Renal cortical epithelial cell (primary cell): ENCODE results near the gene SYNGR3. TPM values are rescaled to one million over a fixed set of nuclear protein-coding genes. Genes with fewer than 3 reads are reported as not detected.
A peak's percentile ranks its signal among the peaks of the same experiment; 100 is the strongest.

ENCODE experiments used
- DNase-seq: peaks from one replicate; pipeline ENCODE4 v3.0.0-alpha.2; 2011; ENCODE audit warnings: low read depth
- total RNA-seq: library from RNA; depleted of rRNA; stranded (reverse); fragments of >200 nt; gene quantifications from 2 replicates; pipeline ENCODE4 v1.2.3, GENCODE V29; 2014

SYNGR3 gene
- total RNA-seq, 1 donor from 2014 or later: 2.0 TPM

DNA sequence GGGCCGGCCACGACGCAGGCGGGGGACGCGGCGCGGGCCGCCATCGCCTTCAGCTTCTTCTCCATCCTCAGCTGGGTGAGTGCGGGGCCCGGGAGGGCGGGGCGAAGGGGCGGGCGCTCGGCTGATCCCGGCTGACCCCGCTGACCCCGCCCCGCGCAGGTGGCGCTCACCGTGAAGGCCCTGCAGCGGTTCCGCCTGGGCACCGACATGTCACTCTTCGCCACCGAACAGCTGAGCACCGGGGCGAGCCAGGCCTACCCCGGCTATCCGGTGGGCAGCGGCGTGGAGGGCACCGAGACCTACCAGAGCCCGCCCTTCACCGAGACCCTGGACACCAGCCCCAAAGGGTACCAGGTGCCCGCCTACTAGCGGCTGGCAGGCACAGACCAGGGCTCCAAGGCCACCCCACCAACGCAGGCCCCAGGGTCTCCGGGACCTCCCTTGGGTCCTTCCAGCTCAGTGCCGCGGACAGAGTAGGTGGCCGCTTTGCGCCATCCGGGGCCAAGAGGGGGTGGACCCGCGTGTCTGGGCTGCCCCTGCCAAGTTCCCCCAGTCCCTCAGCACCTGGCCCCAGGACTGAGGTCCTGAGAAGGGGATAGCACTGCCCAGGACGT is 3.0 kb downstream of the SYNGR3 start:
- DNase-seq: no peak

DNA sequence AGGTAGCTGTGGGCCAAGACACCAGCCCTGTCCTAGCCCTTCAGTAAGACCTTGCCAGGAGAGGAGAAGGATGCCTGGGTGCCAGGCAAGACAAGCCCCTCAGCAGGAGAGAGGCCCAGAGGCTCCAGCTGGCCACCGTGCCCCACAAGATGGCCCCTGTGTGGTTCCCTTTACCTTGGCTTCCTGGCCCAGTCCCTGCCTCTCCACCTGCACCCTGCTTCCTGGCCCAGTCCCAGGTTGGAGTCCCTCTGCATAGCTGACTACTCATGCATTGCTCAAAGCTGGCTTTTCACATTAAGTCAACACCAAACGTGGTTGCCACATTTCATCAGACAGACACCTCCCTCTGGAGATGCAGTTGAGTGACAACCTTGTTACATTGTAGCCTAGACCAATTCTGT is 4.0 kb downstream of the SYNGR3 start:
- peak; percentile 83 for DNase-seq

DNA sequence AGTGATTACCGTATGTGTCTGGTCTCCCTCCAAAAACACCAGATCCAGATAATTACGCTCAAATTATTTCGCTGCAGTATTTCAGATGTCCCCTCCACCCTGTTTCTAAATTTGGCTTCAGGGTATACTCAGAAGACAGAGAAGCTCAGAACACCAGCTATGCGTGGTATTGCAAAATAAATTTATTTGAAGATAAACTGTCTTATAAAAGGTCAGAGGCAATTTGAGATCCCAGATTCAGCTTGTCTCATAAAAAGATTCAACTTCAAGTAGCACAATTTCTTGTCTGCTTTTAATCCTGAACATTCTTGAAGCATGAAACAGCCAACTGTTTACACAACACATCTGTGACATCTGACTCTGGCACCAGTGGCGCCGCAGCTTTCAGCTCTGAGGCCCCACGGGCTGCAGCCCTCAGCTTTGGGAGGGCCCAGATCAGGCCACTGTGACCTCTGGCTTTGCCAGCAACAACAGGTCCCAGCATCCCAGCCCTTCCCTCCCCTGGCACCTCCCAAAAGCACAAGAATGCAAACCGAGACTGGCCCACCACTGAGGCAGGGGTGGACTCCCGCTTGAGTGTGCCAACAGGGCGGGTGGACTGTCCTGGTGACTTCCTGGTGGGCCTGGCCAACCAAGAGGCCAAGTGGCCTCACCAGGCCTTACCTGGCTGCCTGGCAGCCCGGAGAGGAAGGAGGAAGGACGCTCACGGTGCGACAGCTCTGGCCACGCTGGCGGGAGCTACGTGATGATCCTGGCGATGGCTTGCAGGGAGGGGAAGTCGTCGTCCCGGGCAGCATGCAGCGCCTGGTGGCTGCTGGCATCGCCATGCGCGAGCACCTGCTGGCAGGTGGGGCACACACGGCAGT is 8.0 kb downstream of the SYNGR3 start:
- DNase-seq: no peak

DNA sequence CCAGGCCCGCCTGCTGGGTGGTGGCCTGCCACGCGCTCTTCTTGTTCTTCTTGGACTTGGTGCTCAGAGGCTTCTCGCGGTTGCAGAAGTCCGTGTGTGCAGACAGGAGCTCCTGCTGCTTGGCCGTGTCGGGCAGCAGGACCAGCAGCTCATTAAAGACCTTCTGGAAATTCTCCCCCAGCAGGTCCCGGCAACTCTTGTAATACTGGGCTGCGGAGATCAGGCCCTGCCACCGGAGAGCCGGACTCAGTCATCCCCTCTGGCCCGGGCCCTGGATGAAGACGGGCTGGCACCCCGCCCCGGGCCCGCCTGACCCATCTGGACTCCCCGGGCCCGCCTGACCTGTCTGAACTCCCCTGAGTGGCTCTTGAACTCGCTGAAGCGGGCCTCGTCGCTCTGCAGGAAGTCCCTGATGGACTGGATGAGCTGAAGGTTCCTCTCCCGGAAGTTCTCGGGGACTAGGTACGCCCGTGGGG is 8.6 kb downstream of the SYNGR3 start:
- DNase-seq: no peak

DNA sequence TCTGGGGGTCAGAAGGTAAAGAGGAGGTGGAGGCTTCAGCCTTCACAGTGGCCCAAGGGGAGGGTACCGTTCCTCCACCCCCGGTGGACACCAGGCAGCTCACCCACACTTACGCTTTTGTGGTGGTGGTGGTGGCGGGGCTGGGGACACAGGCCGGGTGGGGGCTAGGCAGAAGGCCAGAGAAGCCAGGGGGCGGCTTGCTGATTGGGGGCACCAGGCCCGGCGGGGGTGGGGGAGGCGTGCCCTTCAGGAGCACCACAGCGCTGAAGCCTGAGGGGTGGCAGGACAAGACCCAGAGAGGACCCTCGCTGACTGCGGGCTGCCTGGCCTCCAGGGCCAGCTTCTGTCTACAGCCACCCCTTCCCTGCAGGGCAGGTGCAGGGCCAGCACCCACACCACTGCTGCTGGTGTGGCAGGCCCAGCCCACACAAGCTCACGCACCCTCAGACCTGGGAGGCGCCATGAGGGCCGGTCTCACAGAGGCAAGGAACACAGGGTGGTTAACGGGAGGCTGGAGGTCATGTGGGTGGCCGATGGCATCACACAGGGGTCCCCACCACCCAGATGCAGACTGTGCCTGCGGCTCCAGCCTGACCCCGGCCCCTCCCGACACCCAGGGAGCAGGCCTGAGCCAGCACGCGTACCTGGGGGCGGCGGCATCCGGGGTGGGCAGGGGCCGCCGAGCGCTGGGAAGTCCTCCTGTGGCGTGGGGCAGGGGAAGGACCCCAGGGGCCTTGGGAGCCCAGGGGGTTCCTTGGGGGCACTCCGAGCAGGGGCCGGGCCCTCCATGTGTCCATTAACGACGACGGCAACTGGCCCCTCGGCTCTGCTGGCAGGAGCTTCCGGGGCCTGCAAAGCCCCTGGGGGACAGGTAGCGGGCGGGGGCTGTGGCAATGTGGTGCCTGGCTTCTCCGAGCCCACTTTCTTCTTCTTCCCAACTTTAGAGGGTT is 9.4 kb downstream of the SYNGR3 start:
- no peak for DNase-seq

DNA sequence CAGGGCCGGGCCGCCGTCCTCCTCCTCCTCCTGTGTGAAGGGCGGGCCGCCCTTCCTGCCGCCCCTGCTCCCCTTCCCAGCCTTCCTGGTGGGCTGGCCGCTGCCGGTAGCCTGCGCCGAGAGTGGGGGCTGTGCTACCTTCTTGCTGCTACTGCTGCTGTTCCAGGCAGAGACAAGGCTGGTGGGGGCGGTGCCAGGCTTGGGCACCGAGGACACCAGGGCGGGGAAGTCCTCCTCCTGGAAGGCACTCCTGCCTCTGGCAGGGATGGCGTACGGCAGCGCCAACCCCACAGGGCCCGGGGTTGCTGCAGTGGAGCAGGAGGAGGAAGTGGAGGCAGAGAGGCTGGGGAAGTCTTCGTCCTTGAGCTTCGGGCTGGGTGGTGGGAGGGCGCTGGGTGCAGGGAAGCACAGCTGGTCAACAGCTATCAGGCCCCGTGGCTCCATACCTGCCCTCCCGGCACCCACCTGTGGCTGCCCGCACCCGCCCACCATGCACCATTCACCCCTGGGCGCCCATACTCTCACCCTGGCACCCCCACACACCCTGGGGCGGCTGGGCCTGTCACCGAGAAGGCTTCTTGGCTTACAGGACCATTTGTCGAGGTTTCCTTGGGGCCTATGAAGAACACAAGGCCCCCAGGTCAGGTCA is 10.2 kb downstream of the SYNGR3 start:
- no peak for DNase-seq

DNA sequence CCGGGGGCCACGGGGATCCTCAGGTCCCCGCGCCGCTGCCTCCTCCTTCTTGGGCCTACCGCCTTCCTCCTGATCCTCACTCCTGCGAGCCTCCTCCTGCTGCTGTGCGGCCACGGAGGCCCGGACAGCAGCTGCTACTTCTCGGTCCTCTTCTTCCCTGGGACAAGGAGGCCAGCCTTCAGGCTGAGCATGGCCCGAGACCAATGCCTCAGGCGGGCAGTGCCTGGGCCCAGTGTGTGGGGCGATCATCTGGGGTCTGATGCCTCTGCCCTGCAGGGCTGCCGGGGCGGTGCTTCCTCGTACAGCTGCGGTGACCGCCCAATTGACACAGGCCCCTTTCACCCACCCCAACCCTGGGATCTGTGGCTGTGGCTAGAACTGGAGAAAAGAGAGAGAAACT is 11.3 kb downstream of the SYNGR3 start:
- DNase-seq: no peak

DNA sequence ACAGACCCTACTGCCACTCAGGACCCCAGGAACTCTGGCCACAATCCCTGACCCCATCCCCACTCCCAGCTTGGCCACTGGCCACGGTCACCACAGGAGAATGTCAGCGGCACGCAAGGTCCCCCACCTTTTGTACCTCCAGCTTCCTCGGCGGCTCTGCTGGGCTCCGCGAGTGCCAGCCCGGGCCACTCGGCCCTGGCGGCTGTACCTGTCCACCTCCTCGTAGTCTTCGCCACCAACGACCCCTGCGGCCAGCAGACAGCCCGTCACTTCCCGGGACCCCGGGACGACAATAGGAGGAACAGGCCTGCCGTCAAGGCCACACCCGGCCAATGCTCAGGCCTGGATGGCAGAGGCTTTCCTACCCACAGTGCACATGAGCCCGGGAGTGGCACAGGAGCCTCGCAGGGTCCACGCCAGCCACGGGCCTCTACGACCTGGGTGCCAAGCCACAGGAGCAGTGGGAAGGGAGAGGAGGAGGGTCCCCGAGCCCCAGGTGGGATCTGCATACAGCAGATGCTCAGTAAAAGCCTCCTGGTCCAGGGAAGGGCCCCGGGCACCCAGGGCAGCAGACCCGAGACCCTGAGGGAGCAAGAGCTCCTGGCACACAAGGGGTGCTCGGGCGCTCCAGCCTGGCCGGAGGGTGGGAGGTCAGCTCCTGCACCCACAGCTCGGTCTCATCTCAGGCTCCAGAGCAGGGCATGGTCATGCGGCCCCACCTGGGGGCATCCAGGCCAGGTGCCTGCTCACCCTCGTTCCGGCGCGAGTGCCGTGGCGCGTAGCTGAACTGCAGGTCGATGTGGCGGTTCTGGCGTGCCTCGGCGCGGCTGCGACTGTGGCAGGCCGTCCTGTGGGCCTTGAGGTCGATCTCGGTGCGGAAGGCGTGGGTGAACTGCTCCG is 11.9 kb downstream of the SYNGR3 start:
- no peak for DNase-seq

DNA sequence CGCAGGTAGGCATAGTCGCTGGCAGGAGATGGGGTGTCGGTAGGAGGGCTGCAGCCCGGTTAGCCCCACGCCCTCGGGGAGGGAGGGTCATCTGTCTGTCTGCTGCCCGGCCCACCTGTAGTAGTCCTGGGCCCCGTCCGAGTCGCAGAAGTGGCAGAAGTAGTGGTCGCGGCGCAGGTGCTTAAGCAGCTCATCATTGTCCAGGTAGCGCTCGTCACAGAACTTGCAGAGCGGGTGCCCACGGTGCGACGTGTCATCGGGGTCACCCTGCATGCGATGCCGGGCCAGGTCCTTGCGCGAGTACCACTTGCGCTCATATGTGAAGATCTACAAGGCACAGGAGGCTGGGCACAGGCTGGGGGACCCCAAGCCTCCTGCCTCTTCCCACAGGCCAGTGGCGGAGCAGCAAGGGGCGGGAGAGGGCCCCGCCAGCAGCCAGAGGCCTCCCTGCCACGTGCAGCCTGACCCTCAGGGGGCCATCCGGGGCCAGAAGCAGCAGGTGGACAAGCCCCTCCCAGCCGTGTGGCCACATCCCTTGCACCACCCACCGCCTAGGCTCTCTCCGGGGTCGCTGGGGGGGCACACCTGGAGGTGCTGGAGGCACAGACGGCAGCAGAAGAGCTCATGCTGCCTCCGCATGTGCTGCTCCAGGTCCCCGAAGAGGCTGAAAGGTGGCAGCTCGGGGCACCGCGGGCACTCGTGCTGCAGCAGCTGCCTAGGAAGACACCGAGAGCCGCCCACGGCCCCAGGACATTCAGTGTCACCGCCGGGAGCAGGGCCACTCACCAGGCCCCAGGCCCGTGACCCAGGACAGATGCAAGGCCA is 12.8 kb downstream of the SYNGR3 start:
- no peak for DNase-seq

DNA sequence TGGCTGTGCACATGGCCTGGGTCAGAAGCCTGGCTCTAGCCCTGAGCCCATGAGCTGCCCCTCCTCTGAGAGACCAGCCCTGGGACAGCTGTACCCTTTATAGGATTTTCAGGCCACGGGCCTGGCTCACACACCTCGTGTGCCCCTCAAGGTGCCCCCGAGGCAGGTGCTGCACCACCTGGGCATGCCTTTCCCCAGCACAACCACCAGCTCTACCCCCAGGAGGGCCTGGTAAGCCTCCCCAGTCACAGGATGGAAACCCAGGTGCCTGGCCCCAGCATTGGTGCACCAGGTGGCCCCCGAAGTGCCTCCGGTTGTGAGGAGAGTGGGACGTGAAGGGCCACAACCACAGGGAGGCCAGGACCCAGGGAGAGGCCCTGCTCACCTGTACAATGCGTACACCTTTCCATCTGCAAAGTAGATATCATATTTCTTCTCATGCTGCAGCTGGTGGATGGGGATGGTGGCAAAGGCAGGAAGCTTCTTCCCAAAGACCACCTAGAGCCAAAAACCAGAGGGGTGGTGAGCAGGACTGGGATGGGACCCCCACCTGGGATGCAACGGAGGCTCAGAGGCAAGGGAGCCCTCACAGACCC is 13.6 kb downstream of the SYNGR3 start:
- DNase-seq: no peak

DNA sequence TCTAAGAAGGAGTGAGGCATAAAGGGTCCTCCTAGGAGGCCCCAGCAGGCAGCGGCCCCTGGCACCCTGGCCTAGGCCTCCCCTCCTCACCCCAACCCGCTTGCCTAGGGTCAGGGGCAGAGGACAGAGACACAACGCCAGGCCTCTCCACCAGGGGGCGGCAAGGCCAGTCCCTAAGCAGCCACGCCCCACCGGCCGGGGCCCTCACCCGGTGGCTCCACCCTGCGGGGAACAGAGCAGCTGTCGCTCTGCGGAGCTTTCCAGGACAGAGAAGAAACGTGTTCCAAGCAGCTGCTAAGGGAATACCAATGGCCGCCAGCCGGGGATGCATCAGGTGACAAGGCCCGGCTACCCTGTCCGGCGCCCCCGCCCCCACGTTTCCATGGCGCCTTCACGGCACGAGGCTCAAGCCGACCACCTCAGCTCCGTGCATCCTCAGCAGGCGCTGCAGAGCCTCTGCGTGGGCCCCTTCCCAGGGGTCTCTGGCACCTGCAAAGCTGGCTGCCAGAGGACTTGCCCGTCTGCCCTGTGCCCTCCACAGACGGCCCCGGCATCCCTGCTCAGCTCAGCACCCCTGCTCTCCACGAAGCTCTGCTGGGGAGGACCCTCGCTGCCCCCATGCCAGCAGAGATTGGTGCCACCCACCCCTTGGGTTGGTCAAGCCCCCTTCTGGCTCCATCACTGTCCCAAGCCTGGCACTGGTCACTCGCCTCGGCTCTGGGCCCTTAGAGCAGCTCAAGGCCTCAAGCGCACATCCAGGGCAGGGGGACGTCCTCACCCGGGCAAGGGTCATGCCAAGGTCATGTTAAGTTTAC is 14.3 kb downstream of the SYNGR3 start:
- peak; percentile 61 for DNase-seq

DNA sequence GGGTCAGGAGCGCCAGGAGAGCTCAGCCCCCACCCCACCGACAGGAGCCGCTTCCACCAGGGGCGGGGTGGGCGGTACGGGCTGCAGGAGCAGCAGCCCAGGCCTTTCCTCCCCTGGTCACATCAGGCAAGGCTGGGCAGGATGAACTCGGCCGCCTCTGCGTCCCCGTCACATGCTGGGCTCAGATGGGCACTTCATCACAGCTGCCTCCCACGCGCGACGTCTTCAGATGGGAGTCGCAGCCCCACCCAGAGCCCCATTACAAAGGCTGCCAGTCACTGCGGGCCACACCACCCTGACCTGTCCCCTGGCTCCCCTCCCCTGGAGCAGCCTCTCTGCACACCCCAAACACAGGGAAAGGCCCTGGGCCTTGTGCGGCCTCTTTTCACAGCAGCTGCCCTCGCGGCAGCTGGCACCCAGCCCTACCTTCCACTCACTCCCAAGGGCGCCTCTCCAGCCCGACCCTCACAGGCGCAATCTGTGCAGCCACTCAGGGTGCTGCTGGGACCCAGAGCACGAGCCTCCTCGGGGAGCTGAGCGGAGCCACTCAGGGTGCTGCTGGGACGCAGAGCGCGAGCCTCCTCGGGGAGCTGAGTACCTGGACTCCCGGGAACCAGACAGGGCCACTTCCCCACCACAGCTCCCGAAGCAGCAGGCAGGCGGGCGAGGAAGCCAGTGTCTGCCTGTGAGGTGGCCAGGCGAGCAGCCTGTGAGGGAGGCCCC is 15.2 kb downstream of the SYNGR3 start:
- DNase-seq: no peak

DNA sequence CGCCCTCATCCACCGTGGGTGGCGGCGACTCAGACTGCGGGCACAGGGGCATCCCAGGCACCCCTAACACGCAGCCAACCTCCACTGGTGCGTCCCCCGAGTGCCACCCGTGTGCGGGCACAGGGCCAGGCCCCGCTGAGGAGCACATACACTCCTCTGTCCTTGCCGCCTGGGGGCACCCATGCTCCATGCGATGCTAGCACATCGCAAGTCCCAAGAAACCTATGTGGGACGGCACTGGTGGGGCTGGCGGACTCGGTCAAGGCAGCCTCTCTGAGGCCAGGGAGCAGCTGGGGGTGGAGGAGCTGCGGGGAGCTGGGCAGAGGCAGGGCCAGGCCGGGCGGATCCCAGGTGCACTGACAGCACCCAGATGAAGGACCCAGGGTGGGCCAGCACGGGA is 15.9 kb downstream of the SYNGR3 start:
- DNase-seq: no peak

DNA sequence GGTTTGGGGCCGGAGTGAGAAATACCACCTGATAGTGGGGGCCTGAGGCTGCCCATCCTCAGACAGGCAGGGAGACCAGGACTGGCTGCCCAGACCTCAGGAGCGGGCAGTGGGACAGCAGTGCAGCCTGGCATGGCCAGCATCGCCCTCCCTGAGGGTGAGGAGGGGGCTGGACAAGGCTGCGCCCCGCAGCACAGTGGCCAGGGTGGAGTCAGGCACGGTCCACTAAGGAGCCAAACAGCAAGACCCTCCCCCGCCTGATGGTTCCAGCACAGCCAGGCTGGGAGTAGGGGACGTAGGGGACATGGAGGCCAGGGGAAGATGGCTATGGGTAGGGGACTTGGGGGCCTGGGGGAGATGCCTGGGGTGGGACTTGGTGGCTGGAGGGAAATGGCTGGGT is 16.5 kb downstream of the SYNGR3 start:
- DNase-seq: no peak

DNA sequence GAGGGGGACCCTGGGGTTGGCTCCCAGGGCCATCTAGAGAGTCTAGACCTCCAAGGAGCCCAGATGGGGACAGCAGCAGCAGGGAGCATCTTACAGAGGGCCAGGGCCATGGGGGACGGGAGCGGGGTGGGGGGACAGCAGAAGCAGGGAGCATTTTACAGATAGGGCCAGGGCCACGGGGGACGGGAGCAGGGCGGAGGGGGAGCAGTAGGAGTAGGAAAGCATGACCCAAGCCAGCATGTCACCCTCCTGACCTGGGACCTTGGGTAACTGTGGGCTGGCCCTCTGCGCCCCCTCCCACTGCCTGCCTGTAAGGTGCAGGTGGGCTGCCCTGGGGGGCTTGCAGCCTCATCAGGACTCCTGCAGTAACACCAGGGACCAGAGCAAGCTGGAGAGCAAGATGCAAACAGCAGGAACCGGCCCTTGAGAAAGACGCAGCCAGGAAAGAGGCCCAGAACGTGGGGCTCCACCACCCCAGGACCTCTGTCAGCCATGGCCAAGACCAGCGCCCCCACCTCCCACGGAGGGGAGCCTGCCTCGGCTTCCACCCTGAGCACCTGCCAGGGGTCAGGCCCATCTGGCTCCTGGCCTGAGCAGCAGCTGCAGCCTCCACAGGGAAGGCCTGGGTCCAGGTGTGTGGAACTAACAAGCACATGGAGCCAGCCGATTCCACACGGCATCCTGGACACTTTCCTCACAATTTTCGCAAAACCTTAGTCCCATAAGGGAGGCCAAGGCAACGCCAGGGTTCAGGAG is 17.5 kb downstream of the SYNGR3 start:
- no peak for DNase-seq

DNA sequence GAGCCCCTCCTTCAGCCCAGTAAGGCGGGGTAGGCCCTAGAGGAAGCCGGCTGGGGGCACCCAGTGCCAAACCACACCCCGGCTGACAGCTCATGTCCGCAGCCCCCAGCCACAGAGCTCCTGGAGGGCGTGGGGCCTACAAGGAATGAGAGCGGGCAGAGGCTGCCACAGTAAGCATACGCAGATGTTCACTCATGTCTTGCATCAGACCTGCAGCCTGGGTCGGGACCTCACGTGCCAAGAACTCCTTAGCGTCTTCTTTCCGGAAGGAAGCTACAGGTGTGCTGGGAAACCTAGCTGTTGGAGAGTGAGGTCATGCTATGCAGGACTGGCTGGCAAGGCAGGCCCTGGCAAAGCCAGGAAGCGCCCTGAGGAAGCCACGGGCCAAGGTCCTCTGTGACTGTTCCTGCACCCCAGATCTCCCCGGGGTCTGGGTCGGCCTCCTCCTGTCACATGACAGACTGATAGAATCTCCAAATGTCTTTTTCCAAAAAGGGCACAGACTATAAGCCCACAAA is 18.3 kb downstream of the SYNGR3 start:
- peak; percentile 7 for DNase-seq
